Astrocyte (in vitro differentiated cells and primary cell): ENCODE results near the gene INPP5B. TPM values are rescaled to one million over a fixed set of nuclear protein-coding genes. Genes with fewer than 3 reads are reported as not detected.

Experiments used
- DNase-seq: peaks from one replicate; pipeline ENCODE4 v3.0.0-alpha.2; 2010; ENCODE audit warnings: low read depth
- FAIRE-seq: peaks from 2 replicates; lab custom pipeline; 2011; peaks lifted over from hg19 to GRCh38; lab: Jason Lieb, UNC
- H2AFZ ChIP-seq: 2 replicates; pipeline ENCODE4 v1.6.0; 2012; ENCODE audit warnings: low read depth, low read length, inconsistent platforms
- H3K27ac ChIP-seq: 2 replicates; pipeline ENCODE4 v1.5.1; 2011; ENCODE audit warnings: low read depth, low read length, inconsistent platforms
- H3K27me3 ChIP-seq: 2 replicates; pipeline ENCODE4 v1.6.0; 2011; ENCODE audit warnings: low read length, inconsistent platforms; ENCODE audit not compliant: insufficient read depth
- H3K36me3 ChIP-seq: 2 replicates; pipeline ENCODE4 v1.5.1; 2011; ENCODE audit warnings: low read length, inconsistent platforms; ENCODE audit not compliant: insufficient read depth
- H3K4me1 ChIP-seq: 2 replicates; pipeline ENCODE4 v1.5.1; 2011; ENCODE audit warnings: low read length, inconsistent platforms; ENCODE audit not compliant: insufficient read depth
- H3K4me2 ChIP-seq: 2 replicates; pipeline ENCODE4 v1.6.0; 2012; ENCODE audit warnings: low read length, inconsistent platforms
- H3K4me3 ChIP-seq: 2 replicates; pipeline ENCODE4 v1.5.1; 2011; ENCODE audit warnings: low read depth, mild to moderate bottlenecking, low read length, inconsistent platforms; ENCODE audit not compliant: insufficient read depth
- H3K79me2 ChIP-seq: 2 replicates; pipeline ENCODE4 v1.6.0; 2012; ENCODE audit warnings: mild to moderate bottlenecking, low read length, inconsistent platforms; ENCODE audit not compliant: insufficient read depth
- H3K9ac ChIP-seq: 2 replicates; pipeline ENCODE4 v1.6.0; 2012; ENCODE audit warnings: mild to moderate bottlenecking, low read length, inconsistent platforms
- H3K9me3 ChIP-seq: 2 replicates; pipeline ENCODE4 v1.5.1; 2012; ENCODE audit warnings: low read depth, mild to moderate bottlenecking, low read length, inconsistent platforms; ENCODE audit not compliant: insufficient read depth
- H4K20me1 ChIP-seq: 2 replicates; pipeline ENCODE4 v1.6.0; 2012; ENCODE audit warnings: low read length, inconsistent platforms; ENCODE audit not compliant: insufficient read depth
- H3K27ac Mint-ChIP-seq: one replicate; pipeline ENCODE4 v1.8.0; 2021; ENCODE audit warnings: mild to moderate bottlenecking, mixed read lengths; ENCODE audit not compliant: unreplicated experiment
- H3K27me3 Mint-ChIP-seq: one replicate; pipeline ENCODE4 v1.8.0; 2021; ENCODE audit warnings: low read depth, mixed read lengths; ENCODE audit not compliant: unreplicated experiment
- H3K36me3 Mint-ChIP-seq: one replicate; pipeline ENCODE4 v1.8.0; 2021; ENCODE audit warnings: low read depth, mixed read lengths; ENCODE audit not compliant: unreplicated experiment
- H3K4me1 Mint-ChIP-seq: one replicate; pipeline ENCODE4 v1.8.0; 2021; ENCODE audit warnings: low read depth, mixed read lengths; ENCODE audit not compliant: unreplicated experiment
- H3K4me3 Mint-ChIP-seq: one replicate; pipeline ENCODE4 v1.8.0; 2021; ENCODE audit warnings: mild to moderate bottlenecking, moderate library complexity, mixed read lengths; ENCODE audit not compliant: unreplicated experiment
- H3K9me3 Mint-ChIP-seq: one replicate; pipeline ENCODE4 v1.8.0; 2021; ENCODE audit warnings: mild to moderate bottlenecking, mixed read lengths; ENCODE audit not compliant: unreplicated experiment
- EZH2 ChIP-seq: IDR thresholded peaks from 2 replicates; pipeline ENCODE4 v1.6.1; 2012; ENCODE audit warnings: mild to moderate bottlenecking, low read length, inconsistent platforms; ENCODE audit not compliant: insufficient read depth
- total RNA-seq: library from RNA; stranded (reverse); gene quantifications from 2 replicates; pipeline ENCODE4 v1.2.1, GENCODE V29; 2021
- TF ChIP-seq, protein P1 (sequence below): IDR thresholded peaks from 2 replicates; pipeline ENCODE4 v1.5.1; 2011; ENCODE audit warnings: low read depth, mild to moderate bottlenecking, inconsistent platforms, low read length, moderate library complexity; ENCODE audit not compliant: insufficient read depth

INPP5B gene
- total RNA-seq, 1 donor from 2014 or later, result 19.4 TPM

DNA sequence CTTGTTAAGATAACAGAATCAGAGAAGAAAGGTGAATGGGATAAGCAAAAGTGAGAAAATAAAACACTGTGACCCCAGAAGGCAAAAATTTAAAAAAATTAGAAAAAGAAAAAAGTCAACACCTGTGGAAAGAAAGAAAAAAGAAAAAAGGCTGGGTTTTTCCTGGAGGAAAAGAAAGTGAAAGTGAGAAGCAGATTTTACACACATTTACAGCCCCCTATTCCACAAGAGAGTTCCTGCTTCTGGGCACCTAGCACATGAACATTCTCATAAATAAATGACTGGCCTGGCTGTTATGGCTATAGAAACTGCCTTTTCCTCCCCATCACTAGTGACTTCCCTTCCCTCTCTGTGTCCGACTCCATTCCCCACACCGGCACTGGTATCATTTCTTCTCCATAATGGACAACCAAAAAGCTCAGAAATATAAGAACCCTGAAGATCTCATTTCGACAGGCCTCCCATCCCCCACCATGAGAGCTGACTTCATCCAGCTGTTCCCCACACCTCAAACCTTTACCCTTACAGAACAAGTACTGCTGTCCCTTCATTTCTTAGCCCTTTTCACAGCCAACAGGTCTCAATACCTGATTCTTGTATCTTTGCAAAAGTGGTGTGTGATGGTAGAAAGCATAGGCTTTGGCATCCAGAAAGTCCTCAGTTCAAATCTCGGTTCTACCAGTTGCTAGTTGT is 100.1 kb downstream of the INPP5B start:
- no peak overlapping the region for H2AFZ ChIP-seq
- H3K4me1 ChIP-seq, result no peaks in the 10 kb centered on the region
- Mint-ChIP-seq H3K36me3 (peaks cover 4% of the 10 kb centered on the region), H3K9me3 (no peaks in the 10 kb centered on the region), H3K27me3 (no peaks in the 10 kb centered on the region), H3K4me1 (peaks cover 6% of the 10 kb centered on the region), H3K4me3 (no peak overlapping the region), H3K27ac (no peak overlapping the region)
- H3K4me2 ChIP-seq, result no peak overlapping the region
- H3K36me3 ChIP-seq, result peaks cover 5% of the 10 kb centered on the region
- H3K4me3 ChIP-seq, result no peak overlapping the region
- peaks cover 81% of the 10 kb centered on the region for H4K20me1 ChIP-seq
- no peak overlapping the region for H3K27ac ChIP-seq
- DNase-seq (no peak), FAIRE-seq (no peak)
- no peak for TF ChIP-seq EZH2
- TF ChIP-seq, protein P1, sequence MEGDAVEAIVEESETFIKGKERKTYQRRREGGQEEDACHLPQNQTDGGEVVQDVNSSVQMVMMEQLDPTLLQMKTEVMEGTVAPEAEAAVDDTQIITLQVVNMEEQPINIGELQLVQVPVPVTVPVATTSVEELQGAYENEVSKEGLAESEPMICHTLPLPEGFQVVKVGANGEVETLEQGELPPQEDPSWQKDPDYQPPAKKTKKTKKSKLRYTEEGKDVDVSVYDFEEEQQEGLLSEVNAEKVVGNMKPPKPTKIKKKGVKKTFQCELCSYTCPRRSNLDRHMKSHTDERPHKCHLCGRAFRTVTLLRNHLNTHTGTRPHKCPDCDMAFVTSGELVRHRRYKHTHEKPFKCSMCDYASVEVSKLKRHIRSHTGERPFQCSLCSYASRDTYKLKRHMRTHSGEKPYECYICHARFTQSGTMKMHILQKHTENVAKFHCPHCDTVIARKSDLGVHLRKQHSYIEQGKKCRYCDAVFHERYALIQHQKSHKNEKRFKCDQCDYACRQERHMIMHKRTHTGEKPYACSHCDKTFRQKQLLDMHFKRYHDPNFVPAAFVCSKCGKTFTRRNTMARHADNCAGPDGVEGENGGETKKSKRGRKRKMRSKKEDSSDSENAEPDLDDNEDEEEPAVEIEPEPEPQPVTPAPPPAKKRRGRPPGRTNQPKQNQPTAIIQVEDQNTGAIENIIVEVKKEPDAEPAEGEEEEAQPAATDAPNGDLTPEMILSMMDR, result no peak
- no peaks in the 10 kb centered on the region for H3K9me3 ChIP-seq
- H3K9ac ChIP-seq, result no peak overlapping the region
- H3K27me3 ChIP-seq, result no peaks in the 10 kb centered on the region
- H3K79me2 ChIP-seq, result peaks cover 84% of the 10 kb centered on the region

DNA sequence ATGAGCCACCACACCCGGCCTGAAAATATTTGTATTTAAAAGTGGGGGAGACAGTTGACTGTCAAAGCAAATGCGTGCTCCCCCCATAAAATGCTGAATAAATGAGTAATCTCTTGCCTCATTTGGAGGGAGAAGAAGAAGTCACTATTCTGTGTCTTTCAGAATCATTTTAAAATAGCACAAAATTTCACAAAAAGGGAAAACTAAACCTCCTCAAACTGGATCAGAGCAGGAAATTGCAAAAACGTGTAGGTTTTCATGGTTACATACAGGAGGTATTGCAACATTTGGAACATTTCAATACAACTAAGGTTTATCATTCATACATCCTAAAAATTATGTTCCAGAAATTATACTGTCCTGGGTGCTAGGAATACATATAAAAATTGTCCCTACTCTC is 101.1 kb downstream of the INPP5B start:
- peaks cover 82% of the 10 kb centered on the region for H3K79me2 ChIP-seq
- no peak overlapping the region for H3K27ac ChIP-seq
- peaks cover 5% of the 10 kb centered on the region for H3K36me3 ChIP-seq
- no peak for FAIRE-seq
- no peaks in the 10 kb centered on the region for H3K4me1 ChIP-seq
- Mint-ChIP-seq H3K27me3 (no peaks in the 10 kb centered on the region), H3K4me3 (no peak overlapping the region), H3K9me3 (no peaks in the 10 kb centered on the region), H3K27ac (no peak overlapping the region), H3K36me3 (peaks cover 6% of the 10 kb centered on the region), H3K4me1 (peaks cover 6% of the 10 kb centered on the region)
- H3K27me3 ChIP-seq, result no peaks in the 10 kb centered on the region
- H3K4me3 ChIP-seq, result no peak overlapping the region
- H4K20me1 ChIP-seq, result peaks cover 81% of the 10 kb centered on the region
- no peak for DNase-seq
- H3K9me3 ChIP-seq, result no peaks in the 10 kb centered on the region
- no peak overlapping the region for H2AFZ ChIP-seq
- H3K4me2 ChIP-seq, result no peak overlapping the region
- TF ChIP-seq, protein P1, result no peak
- TF ChIP-seq EZH2, result no peak
- no peak overlapping the region for H3K9ac ChIP-seq

DNA sequence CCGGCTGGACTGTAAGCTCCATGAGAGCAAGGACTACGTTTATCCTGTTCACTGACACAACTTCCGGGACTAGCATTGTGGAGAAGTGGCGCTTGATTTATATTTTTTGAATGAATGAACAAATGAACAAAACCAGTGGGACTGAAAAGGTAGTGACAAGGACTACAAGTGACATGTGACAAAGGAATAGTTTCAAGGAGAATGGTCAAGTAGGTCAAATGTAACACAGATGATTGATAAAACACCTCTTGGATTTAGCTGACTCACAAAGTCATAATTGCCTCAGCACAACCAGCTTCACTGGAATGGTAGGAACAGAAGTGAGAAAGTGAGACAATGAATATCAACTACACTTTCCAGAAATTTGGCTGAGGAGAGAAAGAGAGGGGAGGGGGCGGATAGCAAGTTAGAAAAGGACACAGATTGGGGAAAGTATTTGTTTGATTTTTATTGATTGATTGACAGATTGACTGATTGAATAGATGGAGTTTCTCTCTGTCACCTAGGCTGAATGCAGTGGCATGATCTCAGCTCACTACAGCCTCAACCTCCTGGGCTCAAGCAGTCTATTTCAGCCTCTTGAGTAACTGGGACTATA is 101.7 kb downstream of the INPP5B start:
- FAIRE-seq (no peak), DNase-seq (no peak)
- Mint-ChIP-seq H3K27me3 (no peaks in the 10 kb centered on the region), H3K4me1 (peaks cover 6% of the 10 kb centered on the region), H3K9me3 (no peaks in the 10 kb centered on the region), H3K27ac (no peak overlapping the region), H3K36me3 (peaks cover 6% of the 10 kb centered on the region), H3K4me3 (no peak overlapping the region)
- no peak for TF ChIP-seq EZH2
- TF ChIP-seq, protein P1, result no peak
- peaks cover 77% of the 10 kb centered on the region for H4K20me1 ChIP-seq
- peaks cover 77% of the 10 kb centered on the region for H3K79me2 ChIP-seq
- no peaks in the 10 kb centered on the region for H3K4me1 ChIP-seq
- H3K36me3 ChIP-seq, result peaks cover 5% of the 10 kb centered on the region
- H2AFZ ChIP-seq, result no peak overlapping the region
- no peaks in the 10 kb centered on the region for H3K9me3 ChIP-seq
- no peak overlapping the region for H3K4me2 ChIP-seq
- no peak overlapping the region for H3K4me3 ChIP-seq
- no peak overlapping the region for H3K27ac ChIP-seq
- no peaks in the 10 kb centered on the region for H3K27me3 ChIP-seq
- H3K9ac ChIP-seq, result no peak overlapping the region
